Natural killer cell (primary cell): ENCODE data around the gene SAT1. TPM values are rescaled to one million over a fixed set of nuclear protein-coding genes. Genes with fewer than 3 reads are reported as not detected.

ENCODE experiments used
- ATAC-seq, 3 donors: fragments of 150-1000 bp in 2 of 3; fragments of 200-7000 bp in 1 of 3; cut with Tn5 transposase; 1 replicate in 1 of 3; 2 replicates in 2 of 3; pipeline ENCODE4 v1.10.0; 2021; ENCODE audit warnings: mild to moderate bottlenecking in 2 of 3, moderate library complexity in 2 of 3
- DNase-seq, 2 donors: peaks; one replicate each; pipeline versions ENCODE4 v3.0.0 to v3.0.0-alpha.2; 2013 to 2021; ENCODE audit warnings: mixed read lengths in 1 of 2
- H3K27ac ChIP-seq: one replicate; pipeline ENCODE4 v1.5.1; 2013; ENCODE audit warnings: mild to moderate bottlenecking, low read length
- H3K27me3 ChIP-seq: one replicate; pipeline ENCODE4 v1.6.1; 2013; ENCODE audit warnings: low read length; ENCODE audit not compliant: control insufficient read depth, insufficient read depth
- H3K36me3 ChIP-seq: one replicate; pipeline ENCODE4 v1.6.1; 2013; ENCODE audit warnings: low read length; ENCODE audit not compliant: control insufficient read depth, insufficient read depth
- H3K4me1 ChIP-seq: one replicate; pipeline ENCODE4 v1.6.1; 2013; ENCODE audit warnings: low read length; ENCODE audit not compliant: control insufficient read depth, insufficient read depth
- H3K4me3 ChIP-seq: one replicate; pipeline ENCODE4 v1.5.1; 2013; ENCODE audit warnings: low read length
- H3K9me3 ChIP-seq: one replicate; pipeline ENCODE4 v1.6.1; 2013; ENCODE audit warnings: low read length; ENCODE audit not compliant: control insufficient read depth, insufficient read depth
- H3K27ac Mint-ChIP-seq, 2 donors: one replicate each; pipeline ENCODE4 v1.8.0; 2022; ENCODE audit warnings: mild to moderate bottlenecking in 2 of 2, mixed read lengths in 2 of 2, moderate library complexity in 1 of 2
- H3K27me3 Mint-ChIP-seq, 2 donors: one replicate each; pipeline ENCODE4 v1.8.0; 2022; ENCODE audit warnings: low read depth in 2 of 2, mixed read lengths in 2 of 2
- H3K36me3 Mint-ChIP-seq: one replicate; pipeline ENCODE4 v1.8.0; 2022; ENCODE audit warnings: mixed read lengths
- H3K4me1 Mint-ChIP-seq, 2 donors: one replicate each; pipeline ENCODE4 v1.8.0; 2022; ENCODE audit warnings: mixed read lengths in 2 of 2
- H3K4me3 Mint-ChIP-seq: one replicate; pipeline ENCODE4 v1.8.0; 2022; ENCODE audit warnings: mild to moderate bottlenecking, moderate library complexity, mixed read lengths
- H3K9me3 Mint-ChIP-seq, 2 donors: one replicate each; pipeline ENCODE4 v1.8.0; 2022; ENCODE audit warnings: mixed read lengths in 2 of 2
- CTCF ChIP-seq: fragments of 200-600 bp; IDR thresholded peaks from one replicate; pipeline ENCODE4 v1.8.0; 2022; ENCODE audit warnings: antibody characterized with exemption
- WGBS: methylation state at CpG from one replicate; pipeline ENCODE4 v1.1.7; 2013; ENCODE audit warnings: missing lambda C conversion rate; ENCODE audit not compliant: insufficient coverage; 5-methylcytosine and 5-hydroxymethylcytosine counted together
- intact Hi-C: fragments of 100-400 bp; cut with micrococcal nuclease; formaldehyde crosslinking; loops from one replicate; pipeline ENCODE4 v1.14.2; 2022
- total RNA-seq, 4 donors: library from RNA; stranded (reverse); fragments of 120-200 nt in 1 of 4; gene quantifications; one replicate each; pipeline versions ENCODE4 v1.2.3 to v1.2.4, GENCODE V29; 2013 to 2022

The SAT1 gene
- total RNA-seq, 3 donors from 2014 or later (not counting 1 experiment from before 2014, with no cell fraction given): 276 to 667 (median 524) TPM

GRCh38 chrX:23813808-23814207 lies 30.8 kb downstream of the SAT1 start:
- no peak for TF ChIP-seq CTCF
- Histone ChIP-seq H3K4me3 (no peak overlapping the region), H3K9me3 (no peaks in the 10 kb centered on the region), H3K4me1 (peaks cover 8% of the 10 kb centered on the region), H3K36me3 (no peaks in the 10 kb centered on the region), H3K27ac (no peak overlapping the region), H3K27me3 (no peaks in the 10 kb centered on the region)
- DNase-seq: no peak
- H3K9me3 Mint-ChIP-seq: no peaks in the 10 kb centered on the region
- no peak overlapping the region for H3K27ac Mint-ChIP-seq
- no peaks in the 10 kb centered on the region for H3K4me1 Mint-ChIP-seq
- intact Hi-C loops: no loop called here
- no peaks in the 10 kb centered on the region for H3K36me3 Mint-ChIP-seq
- 100% methylated on average over 1 of the region's 1 CpG for WGBS
- no peak overlapping the region for H3K4me3 Mint-ChIP-seq
- no peak for ATAC-seq
- peaks cover 0 to 11% of the 10 kb centered on the region in 2 donors for H3K27me3 Mint-ChIP-seq

- intact Hi-C loops: no loop called here
- no peak for ATAC-seq
- WGBS: 95% methylated on average over 7 of the region's 7 CpGs
Observed at GRCh38 chrX:23815376-23815775, 32.4 kb downstream of the SAT1 start.

GRCh38 chrX:23816179-23816578 lies 33.2 kb downstream of the SAT1 start:
- no peaks in the 10 kb centered on the region for H3K4me1 Mint-ChIP-seq
- Histone ChIP-seq H3K4me3 (no peak overlapping the region), H3K27ac (no peak overlapping the region), H3K9me3 (no peaks in the 10 kb centered on the region), H3K27me3 (no peaks in the 10 kb centered on the region), H3K36me3 (no peaks in the 10 kb centered on the region), H3K4me1 (peaks cover 8% of the 10 kb centered on the region)
- intact Hi-C loops: no loop called here
- WGBS: 100% methylated on average over 3 of the region's 4 CpGs
- H3K27ac Mint-ChIP-seq: no peak overlapping the region
- ATAC-seq: no peak
- peaks cover 0 to 6% of the 10 kb centered on the region in 2 donors for H3K27me3 Mint-ChIP-seq
- no peaks in the 10 kb centered on the region for H3K9me3 Mint-ChIP-seq
- DNase-seq: no peak
- no peak for TF ChIP-seq CTCF
- no peak overlapping the region for H3K4me3 Mint-ChIP-seq
- no peaks in the 10 kb centered on the region for H3K36me3 Mint-ChIP-seq

More at GRCh38 chrX:23815376-23815775, 32.4 kb downstream of the SAT1 start:
- no peaks in the 10 kb centered on the region for H3K27me3 ChIP-seq
- no peak for DNase-seq
- peaks cover 0 to 11% of the 10 kb centered on the region in 2 donors for H3K27me3 Mint-ChIP-seq
- no peak overlapping the region for H3K4me3 Mint-ChIP-seq
- H3K4me1 ChIP-seq: peaks cover 8% of the 10 kb centered on the region
- H3K27ac ChIP-seq: no peak overlapping the region
- no peaks in the 10 kb centered on the region for H3K9me3 Mint-ChIP-seq
- no peaks in the 10 kb centered on the region for H3K36me3 Mint-ChIP-seq
- H3K9me3 ChIP-seq: no peaks in the 10 kb centered on the region
- no peaks in the 10 kb centered on the region for H3K4me1 Mint-ChIP-seq
- H3K27ac Mint-ChIP-seq: no peak overlapping the region
- H3K36me3 ChIP-seq: no peaks in the 10 kb centered on the region
- H3K4me3 ChIP-seq: no peak overlapping the region
- TF ChIP-seq CTCF: no peak

- TF ChIP-seq CTCF: no peak
- intact Hi-C loops: no loop called here
- H3K36me3 ChIP-seq: no peaks in the 10 kb centered on the region
- no peaks in the 10 kb centered on the region for H3K9me3 Mint-ChIP-seq
- 100% methylated on average over 1 of the region's 3 CpGs for WGBS
- peaks cover 8% of the 10 kb centered on the region for H3K4me1 ChIP-seq
- no peaks in the 10 kb centered on the region for H3K36me3 Mint-ChIP-seq
- no peaks in the 10 kb centered on the region for H3K27me3 ChIP-seq
- ATAC-seq: no peak
- H3K27ac Mint-ChIP-seq: no peak overlapping the region
- H3K27me3 Mint-ChIP-seq: no peaks in the 10 kb centered on the region
- no peaks in the 10 kb centered on the region for H3K4me1 Mint-ChIP-seq
- H3K9me3 ChIP-seq: no peaks in the 10 kb centered on the region
- no peak overlapping the region for H3K4me3 ChIP-seq
- DNase-seq: no peak
- H3K27ac ChIP-seq: no peak overlapping the region
- no peak overlapping the region for H3K4me3 Mint-ChIP-seq
Observed at GRCh38 chrX:23817979-23818336, 35.0 kb downstream of the SAT1 start.
